Activated B cell treated with CpG ODN at 0.5 μM for 24 hours (primary cell): ENCODE results near the gene GSTM4. TPM values are rescaled to one million over a fixed set of nuclear protein-coding genes. Genes with fewer than 3 reads are reported as not detected.

ENCODE experiments used
- ATAC-seq: fragments of 200-7000 bp; cut with Tn5 transposase; one replicate; pipeline ENCODE4 v1.10.0; 2021; ENCODE audit warnings: low read depth, mild to moderate bottlenecking, moderate library complexity
- CTCF ChIA-PET: fragments of 350-600 bp; sonication (Branson Sonifier 250); formaldehyde crosslinking; loops from one replicate; lab custom pipeline; 2021; ENCODE audit warnings: antibody characterized with exemption; lab: Charles Lee
- POLR2A ChIA-PET: fragments of 350-600 bp; sonication (Branson Sonifier 250); formaldehyde crosslinking; loops from one replicate; lab custom pipeline; 2021; ENCODE audit warnings: antibody characterized with exemption; lab: Charles Lee
- DNase-seq: peaks from one replicate; pipeline ENCODE4 v3.0.0; 2022
- H3K27ac Mint-ChIP-seq: one replicate; pipeline ENCODE4 v1.8.0; 2020; ENCODE audit warnings: mixed read lengths
- H3K27me3 Mint-ChIP-seq: one replicate; pipeline ENCODE4 v1.8.0; 2021; ENCODE audit warnings: mixed read lengths
- H3K36me3 Mint-ChIP-seq: one replicate; pipeline ENCODE4 v1.8.0; 2021; ENCODE audit warnings: low read depth, mixed read lengths
- H3K4me1 Mint-ChIP-seq: one replicate; pipeline ENCODE4 v1.8.0; 2021; ENCODE audit warnings: mixed read lengths
- H3K4me3 Mint-ChIP-seq: one replicate; pipeline ENCODE4 v1.8.0; 2020; ENCODE audit warnings: mild to moderate bottlenecking, mixed read lengths
- H3K9me3 Mint-ChIP-seq: one replicate; pipeline ENCODE4 v1.8.0; 2020; ENCODE audit warnings: mixed read lengths
- CTCF ChIP-seq: fragments of 200-600 bp; IDR thresholded peaks from one replicate; pipeline ENCODE4 v1.8.0; 2022; ENCODE audit warnings: antibody characterized with exemption, mild to moderate bottlenecking
- intact Hi-C: fragments of 100-400 bp; cut with micrococcal nuclease; formaldehyde crosslinking; loops from one replicate; pipeline ENCODE4 v1.15.1; 2024
- total RNA-seq: library from RNA; stranded (reverse); gene quantifications from 2 replicates; pipeline ENCODE4 v1.2.3, GENCODE V29; 2022

Gene GSTM4
- total RNA-seq, 1 donor from 2014 or later: 13.1 TPM

- H3K4me1 Mint-ChIP-seq: peaks cover 9% of the 10 kb centered on the region
- CTCF ChIA-PET: no interaction called here
- H3K4me3 Mint-ChIP-seq: no peak overlapping the region
- peaks cover 19% of the 10 kb centered on the region for H3K36me3 Mint-ChIP-seq
- no peak overlapping the region for H3K27ac Mint-ChIP-seq
- H3K9me3 Mint-ChIP-seq: no peaks in the 10 kb centered on the region
- ATAC-seq (no peak), DNase-seq (no peak)
- POLR2A ChIA-PET: no interaction called here
- no peak for TF ChIP-seq CTCF
- no peaks in the 10 kb centered on the region for H3K27me3 Mint-ChIP-seq
- intact Hi-C loops: no loop called here
Measured at GRCh38 chr1:109661391-109661790, 5.5 kb downstream of the GSTM4 start.

DNA sequence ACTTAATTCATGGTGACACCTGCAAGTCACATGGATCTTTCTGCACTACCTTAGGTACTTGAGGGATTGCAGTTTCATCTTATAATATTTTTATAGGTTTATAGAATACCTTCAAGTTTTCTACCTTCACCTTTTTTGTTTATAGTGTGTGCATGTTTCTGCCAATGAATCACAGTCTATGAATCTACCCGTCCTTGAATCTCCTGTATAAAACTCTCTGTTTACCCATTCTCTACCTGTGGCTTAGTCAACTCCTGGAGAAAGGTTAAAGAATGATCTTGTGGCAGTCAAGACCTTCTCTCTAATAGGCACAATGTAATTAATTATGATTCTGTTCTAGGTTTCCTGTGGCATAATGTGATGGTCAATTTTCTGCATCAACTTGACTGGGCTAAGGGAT is 8.8 kb downstream of the GSTM4 start:
- Mint-ChIP-seq H3K27ac (no peak overlapping the region), H3K4me3 (no peak overlapping the region)
- no peak for DNase-seq

DNA sequence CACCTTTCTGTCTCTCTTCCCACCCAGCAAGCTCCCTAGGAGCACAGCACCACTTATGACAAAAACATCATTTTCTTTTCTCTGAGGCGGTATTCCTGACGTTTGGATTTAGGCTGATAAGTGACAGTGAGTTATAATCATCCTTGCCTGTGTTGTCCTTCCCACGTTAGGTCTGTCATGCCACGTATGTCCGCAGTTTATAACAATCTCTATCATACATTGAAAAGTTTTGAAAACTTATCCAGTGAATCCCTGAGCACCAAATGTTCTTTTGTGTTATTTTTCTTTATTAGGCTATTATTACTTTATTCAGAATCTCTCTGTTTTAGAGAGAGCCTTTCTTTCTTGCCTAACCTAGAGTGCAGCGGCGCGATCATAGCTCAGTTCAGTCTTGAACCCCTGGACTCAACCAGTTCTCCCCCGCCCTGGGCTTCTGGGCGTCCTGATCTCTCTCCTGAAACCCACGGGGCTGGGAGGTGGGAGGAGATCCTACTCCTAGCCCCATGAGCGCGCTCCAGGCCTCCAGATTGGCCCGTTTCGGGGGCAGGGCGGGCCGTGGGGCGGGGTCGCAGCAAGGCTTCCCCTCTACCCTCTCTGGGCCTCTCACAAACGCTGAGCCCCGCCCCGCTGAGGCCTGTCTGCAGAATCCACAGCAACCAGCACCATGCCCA is 11.7 kb downstream of the GSTM4 start, which contains the start of gene GSTM2:
Gene GSTM2 (plus strand): TSS at position 606 of the 671 bp plus-strand sequence. CDS start 59 bp downstream, at position 665.
- POLR2A ChIA-PET: interaction anchor here (0.7 to 1.2 kb wide), 2 partner anchors 12 to 126 kb away, joined by 3 read pairs; partner anchors contain the start of gene GSTM4
- H3K27ac Mint-ChIP-seq: no peak within 1 kb of the TSS

More for the DNA sequence above, 8.8 kb downstream of the GSTM4 start:
- Mint-ChIP-seq H3K4me1 (peaks cover 20% of the 10 kb centered on the region), H3K36me3 (peaks cover 9% of the 10 kb centered on the region), H3K9me3 (no peaks in the 10 kb centered on the region), H3K27me3 (no peaks in the 10 kb centered on the region)
- TF ChIP-seq CTCF: no peak
- intact Hi-C loops: no loop called here
- ChIA-PET POLR2A (no interaction called here), CTCF (no interaction called here)
- no peak for ATAC-seq

DNA sequence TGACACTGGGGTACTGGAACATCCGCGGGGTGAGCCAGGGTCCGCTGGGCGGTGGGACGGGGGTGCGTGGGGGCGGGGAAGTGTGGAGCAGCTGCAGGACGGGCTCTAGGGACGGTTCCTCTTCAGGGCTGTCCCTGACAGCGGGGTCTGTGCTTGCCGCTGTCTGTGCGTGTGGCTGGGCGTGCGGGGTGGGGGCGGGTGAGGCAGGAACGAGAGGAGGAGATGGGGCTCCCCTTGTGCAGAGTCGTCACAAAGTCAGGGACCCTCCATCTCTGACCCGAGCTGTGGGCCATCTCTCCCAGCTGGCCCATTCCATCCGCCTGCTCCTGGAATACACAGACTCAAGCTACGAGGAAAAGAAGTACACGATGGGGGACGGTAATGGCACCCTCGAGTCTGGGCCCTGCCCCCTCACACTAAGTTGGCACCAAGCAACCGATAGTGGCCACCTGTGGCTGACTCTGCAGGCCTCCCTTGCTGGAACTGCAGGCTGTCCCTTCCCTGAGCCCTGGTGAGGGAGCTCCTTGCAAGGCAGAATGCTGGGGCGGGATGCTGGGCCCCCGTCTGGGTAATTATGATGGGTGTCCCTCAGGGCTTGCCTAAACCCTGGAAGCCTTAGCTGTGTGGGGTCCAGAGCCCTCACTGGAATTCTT is 12.3 kb downstream of the GSTM4 start:
- ATAC-seq (peak; percentile 50), DNase-seq (no peak)
- Mint-ChIP-seq H3K9me3 (no peaks in the 10 kb centered on the region), H3K4me1 (peaks cover 21% of the 10 kb centered on the region), H3K27me3 (no peaks in the 10 kb centered on the region), H3K4me3 (peak overlapping the region; percentile 80), H3K27ac (no peak overlapping the region), H3K36me3 (no peaks in the 10 kb centered on the region)
- intact Hi-C loops: no loop called here
- TF ChIP-seq CTCF: no peak
- ChIA-PET CTCF (interaction anchor here (0.9 kb wide), 1 partner anchor 28 kb away, joined by 4 read pairs; no protein-coding TSS in a partner anchor), POLR2A (interaction anchor here (0.7 to 1.2 kb wide), 2 partner anchors 13 to 125 kb away, joined by 3 read pairs; partner anchors contain the start of gene GSTM4)

More for the DNA sequence above, 11.7 kb downstream of the GSTM4 start, which contains the start of gene GSTM2:
- Mint-ChIP-seq H3K4me1 (peaks cover 21% of the 10 kb centered on the region), H3K4me3 (peak within 1 kb of the TSS; percentile 80), H3K36me3 (no peaks in the 10 kb centered on the region), H3K27me3 (no peaks in the 10 kb centered on the region), H3K9me3 (no peaks in the 10 kb centered on the region)
- intact Hi-C loops: loop anchor here (1.0 kb wide), 1 partner anchor 29 kb away; no protein-coding TSS in a partner anchor
- TF ChIP-seq CTCF: no peak
- CTCF ChIA-PET: interaction anchor here (0.9 kb wide), 1 partner anchor 27 kb away, joined by 4 read pairs; no protein-coding TSS in a partner anchor
- DNase-seq: peak; percentile 63
- ATAC-seq: peak; percentile 100
